ENCODE measurements around the gene NOVA2. TPM values are rescaled to one million over a fixed set of nuclear protein-coding genes. Genes with fewer than 3 reads are reported as not detected.

Gene NOVA2
- total RNA-seq, 1 experiment from 2014 or later, result 2.5 TPM

DNA sequence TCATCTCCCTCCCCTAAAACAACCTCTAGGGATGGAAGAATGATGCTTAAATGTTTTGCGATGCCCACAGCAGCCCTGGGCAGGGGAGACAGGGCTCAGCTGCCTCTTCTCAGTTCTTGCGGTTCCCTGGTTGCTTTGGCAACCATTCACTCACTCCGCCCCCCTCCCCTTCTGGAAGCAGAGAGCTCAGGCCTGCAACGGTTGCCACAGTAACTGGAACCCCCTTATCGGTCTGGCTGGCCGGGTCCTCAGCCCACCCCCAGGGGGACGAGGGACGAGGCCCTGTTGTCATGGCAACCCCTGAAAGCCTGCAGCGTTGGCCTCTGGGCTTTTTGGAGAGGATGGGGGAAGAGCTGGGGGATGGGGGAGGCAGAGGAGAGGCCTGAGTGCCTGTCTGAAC is 19.5 kb downstream of the NOVA2 start:
- intact Hi-C loops (cut with micrococcal nuclease), result no loop called here
- Histone ChIP-seq H3K4me1 (ENCODE audit: control insufficient read depth in 1 of 2, insufficient read depth in 2 of 2, low read length in 2 of 2) (peaks cover 10 to 29% of the 10 kb centered on the region in 2 experiments; a peak in 3 of 4 replicates), H3K27ac (ENCODE audit: low read depth, low read length) (no peak overlapping the region), H3K27me3 (ENCODE audit: insufficient read depth, low read length) (no peaks in the 10 kb centered on the region), H3K4me3 (replicated peaks in 1 of 2; ENCODE audit: low read depth in 1 of 2, low read length in 2 of 2) (no peak overlapping the region), H3K36me3 (ENCODE audit: control insufficient read depth in 1 of 2, insufficient read depth in 2 of 2, low read length in 2 of 2) (no peaks in the 10 kb centered on the region), H3K9ac (ENCODE audit: low read length) (no peak overlapping the region), H3K4me2 (ENCODE audit: low read length) (no peak overlapping the region), H3K79me2 (ENCODE audit: insufficient read depth, low read length) (no peaks in the 10 kb centered on the region), H3K9me3 (ENCODE audit: control insufficient read depth in 1 of 2, insufficient read depth in 1 of 2, low read depth in 1 of 2, low read length in 2 of 2) (no peaks in the 10 kb centered on the region), H3K9me2 (ENCODE audit: insufficient read depth) (no peaks in the 10 kb centered on the region), H2AFZ (ENCODE audit: low read depth, low read length, poor library complexity, severe bottlenecking) (no peak overlapping the region), H4K20me1 (ENCODE audit: insufficient read depth) (no peaks in the 10 kb centered on the region)
- TF ChIP-seq RAD21 (IDR thresholded peaks at IDR 0.05; ENCODE audit: low read depth), result no peak
- no peak for TF ChIP-seq TCF7L2 (IDR thresholded peaks at IDR 0.05; ENCODE audit: borderline replicate concordance, extremely low read depth, insufficient read depth, insufficient read length)
- no peak for TF ChIP-seq EZH2phosphoT487 (IDR thresholded peaks at IDR 0.05; ENCODE audit: borderline replicate concordance)
- no peak for TF ChIP-seq JUND (IDR thresholded peaks at IDR 0.05)
- no peak for TF ChIP-seq SP1 (IDR thresholded peaks at IDR 0.05; ENCODE audit: low read depth)
- no peak for TF ChIP-seq MAX (IDR thresholded peaks at IDR 0.05)
- TF ChIP-seq, protein P1, sequence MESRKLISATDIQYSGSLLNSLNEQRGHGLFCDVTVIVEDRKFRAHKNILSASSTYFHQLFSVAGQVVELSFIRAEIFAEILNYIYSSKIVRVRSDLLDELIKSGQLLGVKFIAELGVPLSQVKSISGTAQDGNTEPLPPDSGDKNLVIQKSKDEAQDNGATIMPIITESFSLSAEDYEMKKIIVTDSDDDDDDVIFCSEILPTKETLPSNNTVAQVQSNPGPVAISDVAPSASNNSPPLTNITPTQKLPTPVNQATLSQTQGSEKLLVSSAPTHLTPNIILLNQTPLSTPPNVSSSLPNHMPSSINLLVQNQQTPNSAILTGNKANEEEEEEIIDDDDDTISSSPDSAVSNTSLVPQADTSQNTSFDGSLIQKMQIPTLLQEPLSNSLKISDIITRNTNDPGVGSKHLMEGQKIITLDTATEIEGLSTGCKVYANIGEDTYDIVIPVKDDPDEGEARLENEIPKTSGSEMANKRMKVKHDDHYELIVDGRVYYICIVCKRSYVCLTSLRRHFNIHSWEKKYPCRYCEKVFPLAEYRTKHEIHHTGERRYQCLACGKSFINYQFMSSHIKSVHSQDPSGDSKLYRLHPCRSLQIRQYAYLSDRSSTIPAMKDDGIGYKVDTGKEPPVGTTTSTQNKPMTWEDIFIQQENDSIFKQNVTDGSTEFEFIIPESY (IDR thresholded peaks at IDR 0.05; ENCODE audit: extremely low read depth, insufficient replicate concordance, low read length), result no peak
- no peak for TF ChIP-seq EGR1 (IDR thresholded peaks at IDR 0.05; ENCODE audit: low read depth)
- TF ChIP-seq YY1 (IDR thresholded peaks at IDR 0.05; ENCODE audit: extremely low read depth, insufficient replicate concordance, low read depth, low read length), result no peak
- TF ChIP-seq SIN3A (IDR thresholded peaks at IDR 0.05; ENCODE audit: low read depth), result no peak
- no peak for TF ChIP-seq ZNF274 (IDR thresholded peaks at IDR 0.05; ENCODE audit: low read depth, low read length)
- POLR2A ChIA-PET, result no interaction called here
- ATAC-seq (no peak), DNase-seq (ENCODE audit: low read depth, low spot score) (no peak)
- CTCF ChIA-PET, result no interaction called here
- RAD21 ChIA-PET (ENCODE audit: low non-redundant PET in 1 of 2, low total read pairs in 2 of 2, uncharacterized antibody in 2 of 2, unreplicated experiment in 2 of 2), result interaction anchor here in 1 of 2 experiments (0.6 kb wide), 1 partner anchor 90 kb away, joined by 6 read pairs; the partner anchor contains the start of gene FOXA3
- BruUV-seq (replicated peaks), result no TSS peak
